Activated naive CD8-positive, alpha-beta T cell treated with anti-CD3 and anti-CD28 coated beads, Interleukin-2, amount 50 U/mL, for 16 hours (primary cell): ENCODE results near the gene MAST2.

Experiments
- DNase-seq: peaks from one replicate; pipeline ENCODE4 v3.0.0-alpha.2; 2020; ENCODE audit warnings: low read depth, low spot score

MAST2 gene

DNA sequence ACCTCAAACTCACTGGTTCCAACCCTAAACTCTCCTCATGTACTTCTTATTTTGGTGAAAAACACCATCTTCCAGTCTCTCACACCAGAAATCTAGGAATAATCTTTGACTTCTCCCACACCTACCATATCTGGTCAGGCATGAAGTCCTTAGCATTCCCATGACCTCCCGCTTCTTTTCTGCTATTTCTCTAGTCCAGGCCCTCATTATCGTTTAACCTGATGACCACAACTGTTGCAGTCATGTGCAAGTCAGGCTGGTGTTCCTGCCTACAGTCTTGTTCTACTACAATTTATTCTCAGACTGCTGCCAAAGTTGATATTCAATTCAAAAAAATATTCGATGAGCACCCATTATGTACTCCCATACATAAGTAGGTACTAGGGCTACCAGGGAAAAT is 257.7 kb downstream of the MAST2 start:
- DNase-seq, result no peak

GRCh38 chr1:46062651-46063319 is 259.4 kb downstream of the MAST2 start:
- DNase-seq, result peak; percentile 19

- no peak for DNase-seq
Observed at GRCh38 chr1:46064708-46065107, 261.3 kb downstream of the MAST2 start.

GRCh38 chr1:46065405-46065804 is 262.0 kb downstream of the MAST2 start:
- DNase-seq, result no peak

- DNase-seq, result no peak
Observed at GRCh38 chr1:46067652-46068051, 264.2 kb downstream of the MAST2 start.

GRCh38 chr1:46068525-46068924 is 265.1 kb downstream of the MAST2 start:
- no peak for DNase-seq

DNA sequence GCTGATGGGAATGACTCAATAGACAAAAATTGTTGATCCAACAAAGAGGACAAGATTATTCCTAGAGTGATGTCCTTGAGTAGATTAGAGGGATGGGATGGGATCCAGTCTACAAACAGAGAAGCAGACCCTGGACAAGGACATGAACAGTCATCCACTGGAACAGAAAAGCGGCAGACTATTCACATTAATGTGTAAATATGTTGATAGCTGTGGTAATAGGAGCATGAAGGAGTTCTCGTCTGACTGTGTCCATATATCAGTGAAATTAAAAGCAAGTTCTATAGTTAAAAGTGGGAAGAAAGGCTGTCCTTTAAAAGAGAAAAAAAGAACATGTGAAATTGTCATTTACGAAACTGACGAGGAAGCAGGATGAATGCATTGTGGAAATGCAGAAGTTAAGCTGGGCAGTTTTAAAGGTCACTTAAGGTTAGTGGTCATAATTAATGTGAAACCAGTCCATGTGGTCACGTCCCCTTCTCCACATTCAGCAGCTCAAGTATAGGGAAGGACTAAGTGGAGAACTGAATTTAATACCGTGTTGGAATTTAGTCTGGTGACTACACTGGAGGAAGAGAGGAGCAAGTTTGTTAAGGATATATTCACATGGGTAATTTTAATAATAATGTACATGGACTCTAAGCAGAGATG is 266.9 kb downstream of the MAST2 start:
- DNase-seq, result no peak

DNA sequence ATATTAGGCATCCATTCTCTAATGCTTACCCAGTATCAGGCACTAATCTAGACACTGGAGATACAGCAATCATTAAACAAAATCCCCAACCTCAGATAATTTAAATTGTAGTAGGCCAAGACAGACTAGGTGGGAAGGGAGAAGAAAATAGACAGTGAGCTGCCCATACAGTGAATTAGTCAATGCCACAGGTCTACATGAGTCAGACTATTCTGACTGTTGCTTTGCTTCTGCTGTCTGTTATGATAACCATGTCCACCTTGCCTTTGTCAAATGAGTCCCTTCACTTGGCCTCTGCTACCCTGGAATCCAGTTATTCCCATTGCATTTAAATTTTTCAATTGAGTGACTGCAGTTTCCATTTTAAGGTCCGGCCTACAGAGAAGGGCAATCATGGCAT is 269.6 kb downstream of the MAST2 start:
- DNase-seq, result no peak

DNA sequence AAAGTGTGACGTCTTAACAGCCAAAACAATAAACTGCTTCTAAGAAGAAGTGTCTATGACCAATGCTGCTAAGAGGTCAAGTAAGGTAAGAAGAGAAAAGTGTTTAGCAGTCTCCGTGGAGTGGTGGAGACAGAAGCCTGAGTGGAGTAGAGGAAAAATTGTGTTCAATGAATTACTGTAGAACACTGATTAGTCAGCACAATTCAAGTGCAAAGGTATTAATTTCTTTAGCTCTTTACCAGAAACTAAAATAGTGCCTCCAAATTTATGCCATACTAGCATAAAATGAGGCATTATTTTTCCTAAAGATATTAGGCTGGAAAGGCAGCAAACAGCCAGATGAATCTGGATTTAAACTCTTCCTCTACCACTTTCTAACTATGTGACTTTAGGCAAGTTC is 272.9 kb downstream of the MAST2 start:
- no peak for DNase-seq

DNA sequence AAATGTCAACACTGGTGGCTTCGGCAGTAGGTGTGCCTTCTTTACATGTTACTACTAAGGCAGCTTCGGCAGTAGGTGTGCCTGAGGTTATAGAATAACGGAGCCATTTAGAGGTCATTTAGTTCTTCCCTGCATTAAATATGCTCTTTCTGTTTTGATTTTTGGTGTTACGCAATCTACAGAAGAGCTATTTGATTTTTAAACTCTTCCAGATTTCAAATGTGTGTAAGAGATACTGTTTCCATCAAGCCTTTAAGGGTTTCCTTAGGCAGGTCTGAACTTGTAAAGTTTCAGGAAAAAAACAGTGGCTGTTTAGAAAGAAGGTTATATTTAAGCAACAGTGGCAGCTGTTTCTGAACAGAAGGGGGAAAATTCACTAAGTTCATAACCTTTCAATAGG is 274.2 kb downstream of the MAST2 start:
- DNase-seq, result no peak

GRCh38 chr1:46080257-46080656 is 276.8 kb downstream of the MAST2 start:
- DNase-seq, result no peak

- no peak for DNase-seq
Observed at GRCh38 chr1:46081206-46081605, 277.8 kb downstream of the MAST2 start.

DNA sequence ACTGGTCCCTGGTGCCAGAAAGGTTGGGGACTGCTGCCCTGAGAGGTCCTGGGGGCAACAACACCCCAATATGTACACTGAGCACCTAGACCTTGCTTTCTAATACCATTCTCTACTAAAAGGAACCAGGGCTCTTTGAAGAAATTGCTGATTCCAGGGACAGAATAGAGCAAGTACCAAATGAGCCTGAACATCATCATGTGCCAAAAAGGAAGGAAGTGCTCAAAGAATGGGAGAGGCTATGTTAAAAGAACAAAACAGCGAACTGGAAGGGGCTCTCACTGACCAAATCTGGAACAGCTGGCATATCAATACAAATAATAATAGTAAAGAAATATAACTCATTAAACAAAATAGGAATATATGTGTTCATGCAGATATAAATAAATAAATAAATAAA is 278.2 kb downstream of the MAST2 start:
- no peak for DNase-seq

- no peak for DNase-seq
Observed at GRCh38 chr1:46083579-46083978, 280.2 kb downstream of the MAST2 start.

GRCh38 chr1:46084553-46085451 is 281.4 kb downstream of the MAST2 start:
- DNase-seq, result no peak
